Dermis microvascular lymphatic vessel endothelial cell (primary cell): Measurements from ENCODE around the gene PMEPA1. TPM values are rescaled to one million over a fixed set of nuclear protein-coding genes. Genes with fewer than 3 reads are reported as not detected.
"Not testable (repeated sequence)": the region's sequence is repeated elsewhere in the genome, so short reads cannot be mapped to it uniquely, and the experiment has no call there.

Source experiments
- DNase-seq, 2 donors: peaks; one replicate each; pipeline versions ENCODE4 v3.0.0 to v3.0.0-alpha.2; 2010; ENCODE audit warnings: low read depth in 2 of 2
- total RNA-seq: library from RNA; depleted of rRNA; stranded (reverse); fragments of >200 nt; gene quantifications from 2 replicates; pipeline ENCODE4 v1.2.1, GENCODE V29; 2014

The PMEPA1 gene
- total RNA-seq, 1 donor from 2014 or later: 0.51 TPM

DNA sequence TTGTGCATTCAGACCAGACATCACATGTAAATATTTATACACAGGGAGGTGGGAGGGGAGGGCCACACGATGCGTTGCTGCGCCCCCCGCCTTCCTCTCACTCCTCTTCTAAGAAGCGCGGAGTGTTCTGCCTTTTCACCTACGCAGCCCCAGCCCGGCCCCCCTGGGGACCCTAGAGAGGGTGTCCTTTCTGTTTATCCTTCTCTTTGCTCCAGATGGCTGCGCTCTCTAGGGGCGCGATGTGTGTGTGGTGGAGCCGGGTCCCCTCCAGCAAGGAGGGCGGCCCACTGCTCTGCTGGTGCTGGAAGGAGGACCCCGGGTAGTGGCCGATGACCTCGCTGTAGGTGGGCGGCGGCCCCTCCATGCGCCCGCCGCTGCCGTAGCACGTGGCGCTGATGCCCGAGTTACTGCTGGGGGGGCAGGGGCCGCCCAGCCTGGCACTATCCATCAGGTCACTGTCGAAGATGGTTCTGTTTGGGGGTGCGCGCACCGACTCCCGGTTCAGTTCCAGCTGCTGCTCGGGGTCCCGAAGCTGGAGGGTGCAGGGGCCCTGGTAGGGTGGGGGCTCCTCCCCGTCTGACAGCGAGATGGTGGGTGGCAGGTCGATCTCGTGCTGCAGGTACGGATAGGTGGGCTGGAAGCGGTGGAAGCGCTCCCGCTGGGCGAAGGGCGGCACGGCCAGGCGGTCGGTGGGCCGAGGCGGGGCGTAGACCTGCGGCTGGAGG, 57.8 kb downstream of the PMEPA1 start:
- DNase-seq: no peak

DNA sequence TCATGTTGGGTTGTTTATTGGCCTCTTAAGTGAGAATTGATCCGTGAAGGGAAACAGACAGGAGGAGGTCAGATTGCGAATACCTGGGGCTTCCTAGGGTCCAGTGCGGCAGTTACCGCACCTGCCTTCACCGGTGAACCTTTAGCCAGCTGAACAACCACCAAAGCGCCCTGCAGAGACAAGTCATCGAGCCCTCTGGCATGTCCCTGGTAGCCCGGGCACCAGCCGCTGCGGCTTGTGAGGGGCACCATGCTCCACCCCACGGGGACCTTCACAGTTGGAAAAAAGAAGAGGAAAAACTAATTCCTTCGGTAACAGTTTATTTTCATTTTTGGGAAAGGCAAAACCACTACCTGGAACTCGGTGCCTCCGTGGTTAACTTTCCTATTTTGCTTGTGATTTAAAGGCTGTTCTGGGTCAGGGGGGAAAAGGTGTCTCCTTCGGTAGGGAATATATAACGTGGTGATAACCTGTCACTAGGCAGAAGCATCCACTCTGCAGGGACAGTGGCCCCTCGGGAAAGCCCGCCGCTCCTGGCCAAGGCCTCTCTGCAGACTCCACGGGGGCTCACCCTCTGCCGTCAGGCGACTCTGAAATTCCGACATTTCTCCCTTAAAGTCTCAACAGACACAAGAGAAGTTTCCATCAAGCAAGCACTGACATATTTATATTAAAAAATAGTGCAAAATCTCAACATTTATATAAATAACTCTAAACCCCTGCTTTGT, 58.9 kb downstream of the PMEPA1 start:
- no peak for DNase-seq

DNA sequence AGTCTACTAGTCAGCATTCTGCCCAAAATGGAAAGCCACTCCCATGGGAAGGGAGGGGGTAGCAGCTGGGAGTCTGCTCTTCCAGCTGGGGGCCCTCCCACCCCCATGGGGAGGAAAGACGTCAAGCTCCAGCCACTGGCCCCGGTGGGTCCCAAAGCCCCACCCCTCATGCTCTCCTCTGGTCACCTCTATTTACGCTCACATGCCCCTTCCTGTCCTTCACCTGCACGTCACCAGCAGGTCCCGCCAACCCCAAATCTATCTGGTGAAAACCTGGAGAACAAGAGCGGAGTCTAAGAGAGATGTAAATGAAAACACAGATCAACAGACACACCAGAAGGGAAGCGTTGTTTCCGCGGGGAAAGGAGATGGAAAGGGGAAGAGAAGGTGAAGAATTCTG, 59.5 kb downstream of the PMEPA1 start:
- DNase-seq: no peak

DNA sequence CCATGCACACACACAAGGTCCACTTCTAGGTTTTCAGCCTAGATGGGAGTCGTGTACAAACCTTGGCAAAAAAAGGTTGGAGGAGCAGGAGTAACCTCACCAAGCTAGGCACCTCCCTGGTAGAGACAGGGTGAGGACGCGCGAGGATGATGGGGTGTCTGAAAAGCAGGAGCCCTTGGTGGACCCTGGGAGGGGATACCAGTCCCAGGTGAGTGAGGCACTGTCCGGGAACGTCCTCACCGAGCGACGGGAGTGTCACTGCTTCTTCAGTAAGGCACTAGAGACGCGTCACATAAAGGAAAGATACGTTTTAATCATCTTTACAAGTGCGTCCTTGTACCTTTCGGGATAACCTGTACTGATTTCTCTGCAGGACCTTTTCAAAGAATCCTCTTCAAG, 60.2 kb downstream of the PMEPA1 start:
- DNase-seq: no peak

DNA sequence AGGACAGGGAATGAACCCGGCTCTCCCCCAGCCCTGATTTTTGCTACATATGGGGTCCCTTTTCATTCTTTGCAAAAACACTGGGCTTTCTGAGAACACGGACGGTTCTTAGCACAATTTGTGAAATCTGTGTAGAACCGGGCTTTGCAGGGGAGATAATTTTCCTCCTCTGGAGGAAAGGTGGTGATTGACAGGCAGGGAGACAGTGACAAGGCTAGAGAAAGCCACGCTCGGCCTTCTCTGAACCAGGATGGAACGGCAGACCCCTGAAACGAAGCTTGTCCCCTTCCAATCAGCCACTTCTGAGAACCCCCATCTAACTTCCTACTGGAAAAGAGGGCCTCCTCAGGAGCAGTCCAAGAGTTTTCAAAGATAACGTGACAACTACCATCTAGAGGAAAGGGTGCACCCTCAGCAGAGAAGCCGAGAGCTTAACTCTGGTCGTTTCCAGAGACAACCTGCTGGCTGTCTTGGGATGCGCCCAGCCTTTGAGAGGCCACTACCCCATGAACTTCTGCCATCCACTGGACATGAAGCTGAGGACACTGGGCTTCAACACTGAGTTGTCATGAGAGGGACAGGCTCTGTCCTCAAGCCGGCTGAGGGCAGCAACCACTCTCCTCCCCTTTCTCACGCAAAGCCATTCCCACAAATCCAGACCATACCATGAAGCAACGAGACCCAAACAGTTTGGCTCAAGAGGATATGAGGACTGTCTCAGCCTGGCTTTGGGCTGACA, 60.8 kb downstream of the PMEPA1 start:
- DNase-seq: no peak

DNA sequence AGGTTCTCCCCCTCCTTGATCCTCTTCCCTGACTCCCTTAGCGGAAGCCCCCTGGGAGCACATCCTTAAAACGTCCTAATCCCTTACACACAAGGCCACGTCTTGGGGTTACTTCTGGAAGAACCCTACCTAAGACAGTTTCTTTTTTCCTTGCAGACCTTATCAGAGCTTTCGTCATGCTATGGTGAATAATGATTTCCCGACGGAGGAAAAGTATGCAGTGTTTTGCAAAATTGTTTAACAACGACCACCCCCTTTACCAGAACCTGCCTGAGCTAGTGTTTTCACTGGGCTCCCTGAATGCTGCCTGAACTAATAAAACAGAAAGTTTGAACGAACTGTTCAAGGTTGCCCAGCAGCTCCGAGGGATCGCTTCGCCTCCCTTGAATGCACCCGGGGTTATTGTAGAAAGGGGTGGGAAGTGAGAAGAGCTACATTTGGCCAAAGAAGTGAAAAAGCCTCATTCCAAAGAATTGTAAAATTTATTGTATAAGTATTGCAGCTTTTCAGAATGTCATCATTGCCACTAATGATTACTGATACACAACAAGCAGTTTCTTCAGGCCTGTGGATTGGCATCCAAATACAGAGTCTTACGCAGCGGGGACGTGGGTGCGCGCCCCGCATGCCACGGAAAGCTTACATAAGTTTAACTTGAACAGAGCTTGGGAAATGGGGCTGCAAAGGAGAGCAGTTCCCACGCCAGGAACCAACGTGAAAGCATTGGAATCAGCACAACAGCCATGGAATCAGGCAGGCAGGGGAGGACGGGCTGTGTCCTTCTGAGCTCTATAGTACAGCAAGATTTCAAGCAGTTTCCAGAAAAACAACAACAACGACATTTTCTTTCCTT, 61.7 kb downstream of the PMEPA1 start:
- no peak for DNase-seq

DNA sequence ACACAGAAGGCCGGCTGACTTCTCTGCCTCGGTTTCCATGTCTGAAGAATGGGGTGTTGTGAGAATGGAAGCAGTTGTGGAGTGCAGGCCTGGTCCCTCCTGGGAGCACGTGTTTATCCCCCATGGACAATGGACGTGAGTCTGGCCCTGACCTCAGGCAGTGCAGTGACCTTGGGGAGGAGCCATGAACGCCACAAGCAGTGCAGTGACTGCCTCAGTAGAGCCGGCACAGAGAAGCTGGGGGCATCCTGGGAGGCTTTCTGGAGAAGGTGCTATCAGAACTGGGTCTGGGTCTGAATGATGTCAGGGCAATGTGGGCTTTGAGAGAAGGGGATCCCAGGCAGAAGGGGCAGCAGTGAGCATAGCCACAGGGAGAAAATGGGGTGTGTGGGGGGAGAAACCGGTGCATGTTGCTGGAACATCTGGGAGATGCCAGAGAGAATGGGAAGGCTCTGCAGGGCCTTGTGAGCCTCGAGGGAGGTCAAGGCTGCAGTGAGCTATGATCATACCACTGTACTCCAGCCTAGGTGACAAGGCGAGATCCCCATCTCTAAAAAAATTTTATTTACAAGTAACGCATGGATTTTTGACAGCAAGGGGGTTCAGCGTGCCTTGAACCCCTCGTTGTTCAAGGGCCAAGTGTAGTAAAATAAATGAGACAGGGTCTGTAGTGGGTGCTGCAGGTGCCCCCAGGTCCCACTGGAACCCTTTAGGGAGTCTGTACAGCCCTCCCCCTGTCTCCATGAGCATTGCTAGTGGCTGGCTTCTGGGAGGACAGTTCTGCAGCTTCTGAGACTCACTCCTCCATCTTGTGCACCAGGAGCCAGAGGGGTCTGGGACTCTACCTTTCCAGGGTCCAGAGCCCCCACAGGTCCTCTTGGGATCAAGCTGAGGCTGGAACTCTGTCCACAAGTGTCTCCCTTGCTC, 62.5 kb downstream of the PMEPA1 start:
- no peak for DNase-seq

DNA sequence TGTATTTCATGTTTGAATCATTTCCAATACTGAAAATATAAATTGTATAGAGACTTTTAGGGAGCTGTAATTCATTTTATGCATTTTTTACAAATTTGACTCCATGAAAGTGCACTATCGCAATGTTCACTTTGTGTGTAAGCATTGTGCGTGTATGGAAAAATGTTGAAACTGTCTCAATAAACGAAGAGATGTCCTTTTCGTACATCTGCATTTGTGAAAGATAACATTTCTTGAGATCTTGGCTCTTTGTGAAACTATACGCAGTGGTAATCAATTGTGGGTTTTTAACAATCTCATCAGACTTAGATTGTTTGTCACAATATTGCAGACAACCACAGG, 70.9 kb downstream of the PMEPA1 start:
- DNase-seq: no peak

DNA sequence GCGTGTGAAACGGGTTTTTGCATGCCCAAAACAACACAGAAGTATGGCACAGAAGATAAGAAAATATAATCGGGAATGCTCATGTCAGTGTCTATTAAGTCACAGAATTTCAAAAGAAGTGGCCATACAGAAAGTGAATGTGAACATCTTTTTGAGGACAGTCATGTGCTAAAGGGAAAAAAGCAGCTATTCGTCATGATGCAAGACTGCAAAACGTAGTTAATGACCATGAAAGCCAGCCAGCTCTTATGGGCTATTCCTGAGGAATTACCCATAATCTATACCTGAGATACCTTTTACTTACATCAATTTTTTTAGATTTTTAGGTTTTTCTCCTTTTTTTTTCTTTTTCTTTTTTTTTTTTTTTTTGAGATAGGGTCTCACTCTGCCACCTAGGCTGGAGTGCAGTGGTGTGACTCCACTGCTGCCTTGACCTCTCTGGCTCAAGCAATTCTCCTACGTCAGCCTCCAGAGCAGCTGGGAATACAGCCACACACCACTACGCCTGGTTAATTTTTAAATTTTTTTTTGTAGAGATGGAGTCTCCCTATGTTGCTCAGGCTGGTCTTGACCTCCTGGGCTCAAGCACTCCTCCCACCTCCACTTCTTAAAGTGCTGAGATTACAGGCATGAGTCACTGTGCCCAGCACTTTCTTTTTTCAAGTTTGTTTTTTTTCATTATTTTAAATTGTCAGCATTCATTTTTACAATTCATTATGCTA, 71.5 kb downstream of the PMEPA1 start:
- no peak for DNase-seq

DNA sequence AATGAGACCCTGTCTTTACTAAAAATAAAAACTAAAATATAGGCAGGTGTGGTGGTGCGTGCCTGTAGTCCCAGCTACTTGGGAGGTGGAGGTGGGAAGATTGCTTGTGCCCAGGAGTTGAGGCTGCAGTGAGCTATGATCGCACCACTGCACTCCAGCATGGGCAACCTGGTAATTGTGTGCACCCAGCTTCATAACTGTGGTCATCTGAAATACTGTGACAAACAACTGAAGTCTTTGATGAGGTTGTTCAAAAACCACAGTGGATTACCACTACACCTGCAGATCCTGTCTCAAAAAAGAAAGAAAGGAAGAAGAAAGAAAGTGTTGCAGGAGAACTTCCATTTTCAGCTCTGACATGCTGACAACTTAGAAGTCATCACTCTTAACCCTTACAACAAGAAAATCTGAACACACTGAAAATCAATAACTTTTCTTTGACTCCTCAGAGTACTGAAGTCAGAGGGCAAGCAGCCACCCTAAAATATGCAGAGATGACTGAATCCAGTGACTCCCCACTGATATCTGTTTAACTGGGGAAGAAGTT, 75.8 kb downstream of the PMEPA1 start:
- DNase-seq: no peak

DNA sequence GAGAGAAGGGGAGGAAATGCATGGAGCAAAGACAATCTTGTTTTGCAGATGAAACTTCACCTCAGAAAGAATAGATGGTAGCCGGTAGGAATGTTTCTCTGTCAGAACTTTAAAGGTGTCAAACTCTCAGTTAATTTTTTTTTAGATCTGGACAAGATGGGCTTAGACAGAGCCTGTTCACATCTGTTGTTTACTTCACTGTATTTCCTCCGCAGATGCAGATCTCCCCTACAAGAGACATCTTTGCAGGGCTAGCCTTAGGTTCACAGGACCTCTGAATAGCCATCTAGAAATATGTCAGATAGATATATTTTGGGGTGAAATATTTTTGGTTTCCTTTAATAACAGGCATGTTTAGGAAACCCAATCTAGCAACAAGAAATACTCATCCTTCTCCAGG, 77.5 kb downstream of the PMEPA1 start:
- no peak for DNase-seq

DNA sequence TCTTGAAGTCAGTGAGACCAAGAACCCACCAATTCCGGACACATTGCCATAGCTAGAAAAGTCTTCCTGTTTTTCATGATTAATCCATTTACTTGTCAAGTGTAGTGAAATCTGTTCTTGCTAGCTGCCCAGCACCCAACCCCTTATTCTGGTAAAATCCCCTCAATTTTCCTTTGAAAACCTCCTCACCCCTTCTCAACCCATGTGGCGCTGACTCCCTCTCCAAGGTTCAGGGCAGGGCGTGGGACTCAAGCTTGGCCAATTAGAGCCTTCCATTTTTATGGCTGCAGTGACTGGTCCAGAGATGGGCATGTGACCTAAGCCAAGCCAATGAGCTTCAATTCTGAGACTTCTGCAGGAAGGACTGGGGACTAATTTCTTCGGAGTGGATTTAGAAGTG, 79.8 kb downstream of the PMEPA1 start:
- no peak for DNase-seq

DNA sequence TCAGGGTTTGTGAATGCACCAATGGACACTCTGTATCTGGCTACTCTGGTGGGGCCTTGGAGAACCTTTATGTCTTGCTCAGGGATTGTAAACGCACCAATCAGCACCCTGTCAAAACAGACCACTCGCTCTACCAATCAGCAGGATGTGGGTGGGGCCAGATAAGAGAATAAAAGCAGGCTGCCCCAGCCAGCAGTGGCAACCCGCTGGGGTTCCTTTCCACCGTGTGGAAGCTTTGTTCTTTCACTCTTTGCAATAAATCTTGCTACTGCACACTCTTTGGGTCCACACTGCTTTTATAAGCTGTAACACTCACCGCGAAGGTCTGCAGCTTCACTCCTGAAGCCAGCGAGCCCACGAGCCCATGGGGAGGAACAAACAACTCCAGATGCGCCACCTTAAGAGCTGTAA, 80.3 kb downstream of the PMEPA1 start:
- not testable (repeated sequence) for DNase-seq

DNA sequence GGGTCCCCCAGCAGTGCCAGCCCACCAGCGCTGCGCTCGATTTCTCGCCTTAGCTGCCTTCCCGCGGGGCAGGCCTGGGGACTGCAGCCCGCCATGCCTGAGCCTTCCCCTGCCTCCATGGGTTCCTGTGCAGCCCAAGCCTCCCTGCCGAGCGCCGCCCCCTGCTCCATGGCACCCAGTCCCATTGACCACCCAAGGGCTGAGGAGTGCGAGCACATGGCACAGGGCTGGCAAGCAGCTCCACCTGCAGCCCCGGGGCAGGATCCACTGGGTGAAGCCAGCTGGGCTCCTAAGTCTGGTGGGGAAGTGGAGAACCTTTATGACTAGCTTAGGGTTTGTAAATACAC, 80.9 kb downstream of the PMEPA1 start:
- not testable (repeated sequence) for DNase-seq

DNA sequence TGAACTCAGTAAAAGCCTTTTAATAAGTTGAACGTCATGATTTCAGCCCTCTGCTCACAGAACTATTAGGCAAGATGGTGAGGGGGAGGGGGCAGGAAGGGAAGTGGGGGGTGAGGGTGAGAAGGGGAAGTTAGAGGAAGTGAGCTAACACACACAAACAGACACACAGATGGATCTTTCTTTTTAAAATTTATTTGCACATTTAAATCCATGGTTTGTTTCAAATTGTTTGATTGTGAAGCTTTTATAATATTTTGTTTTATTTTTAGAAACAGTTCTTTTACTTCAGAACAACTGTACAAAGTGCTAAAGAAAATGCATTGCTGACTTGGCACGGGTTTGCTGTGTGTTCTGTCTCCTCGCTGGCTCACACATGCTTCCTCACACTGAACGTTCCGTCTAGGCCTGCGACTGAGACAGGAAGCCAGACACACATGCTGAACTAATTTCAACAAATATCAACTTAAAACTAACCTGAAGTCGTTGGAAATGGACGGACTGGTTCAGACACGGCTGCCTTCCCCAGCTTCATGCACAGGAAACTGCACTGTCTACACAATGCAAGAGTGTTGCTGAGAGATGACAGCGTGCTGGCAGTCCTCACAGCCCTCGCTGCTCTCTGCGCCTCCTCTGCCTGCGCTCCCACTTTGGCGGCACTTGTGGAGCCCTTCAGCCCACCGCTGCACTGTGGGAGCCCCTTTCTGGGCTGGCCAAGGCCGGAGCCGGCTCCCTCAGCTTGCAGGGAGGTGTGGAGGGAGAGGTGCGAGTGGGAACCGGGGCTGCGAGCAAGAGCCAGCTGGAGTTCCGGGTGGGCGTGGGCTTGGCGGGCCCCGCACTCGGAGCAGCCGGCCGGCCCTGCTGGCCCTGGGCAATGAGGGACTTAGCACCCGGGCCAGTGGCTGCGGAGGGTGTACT, 81.5 kb downstream of the PMEPA1 start:
- DNase-seq: peak; percentile 54 to 80

DNA sequence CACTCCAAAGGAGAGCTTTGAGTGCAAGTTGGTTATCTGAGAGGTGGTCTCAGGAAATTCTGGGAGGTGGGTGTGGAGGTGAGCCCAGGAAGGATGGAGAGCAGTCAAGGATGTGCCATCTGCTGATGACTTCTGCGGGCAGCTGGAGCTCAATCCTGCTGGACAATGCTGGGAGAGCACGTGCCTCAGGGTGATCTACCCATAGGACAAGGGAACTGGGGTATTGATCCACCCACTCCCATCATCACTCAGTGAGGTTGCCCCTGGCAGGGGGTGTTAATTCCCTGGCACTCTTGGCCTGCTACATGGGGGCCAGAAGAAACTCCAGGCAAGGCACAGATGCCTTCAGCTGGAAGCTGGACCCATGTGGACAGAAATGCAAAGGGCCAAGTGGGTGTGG, 82.5 kb downstream of the PMEPA1 start:
- DNase-seq: no peak

DNA sequence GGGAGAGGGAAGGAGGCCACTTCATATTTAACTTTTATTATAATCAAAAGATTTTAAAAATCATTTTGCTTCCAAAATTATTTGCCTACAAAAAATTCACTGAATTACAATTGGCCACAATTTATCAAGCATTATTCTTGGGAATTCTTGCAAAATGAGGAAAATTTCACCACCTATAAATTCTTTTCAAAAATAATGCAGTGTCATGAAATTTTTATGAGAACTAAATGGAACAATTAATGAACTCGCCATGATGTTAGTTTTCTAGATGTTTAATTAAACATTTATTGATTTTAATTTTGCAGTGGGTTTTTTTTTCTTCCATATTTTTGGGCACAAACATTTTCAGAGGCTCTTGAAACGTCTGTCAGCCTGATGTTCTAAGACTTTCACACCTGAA, 83.8 kb downstream of the PMEPA1 start:
- no peak for DNase-seq

DNA sequence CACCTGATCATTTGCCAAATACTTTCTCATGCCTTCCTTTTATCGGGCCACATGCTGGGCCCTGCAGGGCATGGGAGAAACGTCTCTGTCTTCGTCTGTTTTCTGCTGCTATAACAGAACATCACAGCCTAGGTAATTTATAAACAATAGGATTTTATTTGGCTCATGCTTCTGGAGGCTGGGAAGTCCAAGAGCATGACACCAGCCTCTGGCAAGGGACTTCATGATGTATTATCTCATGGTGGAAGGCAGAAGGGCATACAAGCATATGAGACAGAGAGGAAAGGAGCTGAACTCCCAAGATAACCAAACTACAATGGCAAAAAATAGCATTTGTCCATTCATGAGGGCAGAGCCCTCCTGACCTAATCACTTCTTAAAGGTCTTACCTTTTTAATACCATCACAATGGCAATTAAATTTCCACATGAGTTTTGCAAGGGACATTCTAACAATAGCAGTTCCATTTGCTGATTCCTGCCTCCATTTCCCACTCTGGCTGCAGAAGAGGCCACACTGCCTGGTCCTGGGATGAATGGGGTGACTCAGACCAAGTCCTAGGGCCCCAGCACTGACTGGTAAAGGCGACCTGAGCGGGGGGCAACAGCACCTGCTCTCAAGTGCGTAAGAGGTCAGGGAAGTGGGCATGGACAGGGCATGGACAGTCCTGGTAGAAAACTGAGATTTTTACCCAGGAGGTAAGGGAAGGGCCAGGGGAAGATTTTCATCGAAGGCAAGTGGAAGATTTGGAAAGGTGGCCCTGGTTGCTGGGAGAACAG, 84.4 kb downstream of the PMEPA1 start:
- DNase-seq: no peak
